ENCODE results near the gene YPEL1. TPM values are rescaled to one million over a fixed set of nuclear protein-coding genes. Genes with fewer than 3 reads are reported as not detected.

YPEL1 gene
- total and polyA plus RNA-seq, 2 of the 8 experiments (the other 6 are each of a cell fraction or from before 2014, with no cell fraction given) = 6.0 to 6.7 TPM

GRCh38 chr22:21766691-21767462 is 31.3 kb upstream of the YPEL1 start (continued):
- TF ChIP-seq EP300 (IDR thresholded peaks at IDR 0.05; ENCODE audit: borderline replicate concordance in 1 of 2, low read depth in 2 of 2, low read length in 2 of 2) = no peak
- TF ChIP-seq BCL11A (IDR thresholded peaks at IDR 0.05; ENCODE audit: low read depth in 2 of 2, low read length in 2 of 2) = no peak
- TF ChIP-seq USF2 (IDR thresholded peaks at IDR 0.05; ENCODE audit: low read length) = no peak

Measured in H1 (cell line).